ENCODE measurements around the gene ATXN8OS. TPM values are rescaled to one million over a fixed set of nuclear protein-coding genes. Genes with fewer than 3 reads are reported as not detected.

Gene ATXN8OS
- polyA plus RNA-seq, 1 donor: 0.12 TPM

Other genes with a start within 250 kb of the ATXN8OS start
- 0.57 TPM for gene KLHL1, start 626 bp downstream of the ATXN8OS start, polyA plus RNA-seq